Liver (tissue), 9 donors: ENCODE results near the gene POLN. TPM values are rescaled to one million over a fixed set of nuclear protein-coding genes. Genes with fewer than 3 reads are reported as not detected.

Experiments
- DNase-seq: peaks from one replicate; pipeline ENCODE4 v3.0.0-alpha.2; 2017; ENCODE audit warnings: low spot score
- H3K27ac ChIP-seq, 2 donors: one replicate each; pipeline ENCODE4 v1.7.0; 2013; ENCODE audit warnings: inconsistent platforms in 2 of 2, low read length in 2 of 2, control low read depth in 1 of 2, low read depth in 1 of 2, mild to moderate bottlenecking in 1 of 2
- H3K27me3 ChIP-seq, 4 donors: one replicate each; pipeline versions ENCODE4 v1.6.1 to v1.7.0; 2013; ENCODE audit warnings: low read length in 3 of 4, inconsistent platforms in 1 of 4, mild to moderate bottlenecking in 1 of 4, moderate library complexity in 1 of 4; ENCODE audit not compliant: control insufficient read depth in 4 of 4, insufficient read depth in 4 of 4
- H3K36me3 ChIP-seq, 4 donors: one replicate each; pipeline versions ENCODE4 v1.6.1 to v1.7.0; 2013; ENCODE audit warnings: low read length in 3 of 4, mild to moderate bottlenecking in 3 of 4, low read depth in 1 of 4, moderate library complexity in 1 of 4; ENCODE audit not compliant: control insufficient read depth in 4 of 4, insufficient read depth in 3 of 4
- H3K4me1 ChIP-seq, 4 donors: one replicate each; pipeline versions ENCODE4 v1.6.1 to v1.7.0; 2013; ENCODE audit warnings: low read length in 3 of 4, mild to moderate bottlenecking in 3 of 4, moderate library complexity in 1 of 4; ENCODE audit not compliant: control insufficient read depth in 4 of 4, insufficient read depth in 4 of 4
- H3K4me3 ChIP-seq, 3 donors: one replicate each; pipeline versions ENCODE4 v1.6.1 to v1.7.0; 2013; ENCODE audit warnings: low read length in 3 of 3, control low read depth in 1 of 3, low read depth in 1 of 3, mild to moderate bottlenecking in 1 of 3
- H3K9ac ChIP-seq, 2 donors: one replicate each; pipeline ENCODE4 v1.7.0; 2013; ENCODE audit warnings: low read length in 2 of 2, mild to moderate bottlenecking in 2 of 2, moderate library complexity in 2 of 2, control low read depth in 1 of 2, low read depth in 1 of 2
- H3K9me3 ChIP-seq, 4 donors: one replicate each; pipeline versions ENCODE4 v1.6.1 to v1.7.0; 2013; ENCODE audit warnings: low read length in 3 of 4; ENCODE audit not compliant: control insufficient read depth in 4 of 4
- ATF3 ChIP-seq: IDR thresholded peaks from 2 replicates; pipeline ENCODE4 v1.6.1; 2016; ENCODE audit warnings: antibody characterized with exemption
- CTCF ChIP-seq: fragments of 150-350 bp; IDR thresholded peaks from 2 replicates; pipeline ENCODE4 v1.5.1; 2017; ENCODE audit warnings: improper control_type of control experiment, low read depth, low read length; ENCODE audit not compliant: missing input control
- EGR1 ChIP-seq, 2 donors: IDR thresholded peaks; 2 replicates each; pipeline ENCODE4 v1.6.1; 2016 to 2018; ENCODE audit warnings: antibody characterized with exemption in 2 of 2, low read depth in 2 of 2
- FOXA1 ChIP-seq: IDR thresholded peaks from 2 replicates; pipeline ENCODE4 v1.6.1; 2016; ENCODE audit warnings: antibody characterized with exemption
- FOXA2 ChIP-seq: IDR thresholded peaks from 2 replicates; pipeline ENCODE4 v1.6.1; 2016; ENCODE audit warnings: antibody characterized with exemption
- GABPA ChIP-seq, 2 donors: IDR thresholded peaks in 1 of 2; conservative IDR thresholded peaks in 1 of 2; 2 replicates each; pipeline ENCODE4 v1.6.1; 2016; ENCODE audit warnings: antibody characterized with exemption in 2 of 2, mild to moderate bottlenecking in 1 of 2, moderate library complexity in 1 of 2
- HNF4A ChIP-seq, 2 donors: conservative IDR thresholded peaks; 2 replicates each; pipeline ENCODE4 v1.6.1; 2016; ENCODE audit warnings: antibody characterized with exemption in 2 of 2, mild to moderate bottlenecking in 2 of 2
- JUND ChIP-seq, 2 donors: IDR thresholded peaks; 2 replicates each; pipeline ENCODE4 v1.6.1; 2016; ENCODE audit warnings: antibody characterized with exemption in 2 of 2
- MAX ChIP-seq: IDR thresholded peaks from 2 replicates; pipeline ENCODE4 v1.6.1; 2016; ENCODE audit warnings: antibody characterized with exemption
- NR2F2 ChIP-seq: IDR thresholded peaks from 2 replicates; pipeline ENCODE4 v1.6.1; 2016; ENCODE audit warnings: antibody characterized with exemption
- RAD21 ChIP-seq, 2 donors: IDR thresholded peaks; 2 replicates each; pipeline ENCODE4 v1.6.1; 2016; ENCODE audit warnings: antibody characterized with exemption in 2 of 2, mild to moderate bottlenecking in 2 of 2
- REST ChIP-seq: IDR thresholded peaks from 2 replicates; pipeline ENCODE4 v1.6.1; 2016; ENCODE audit warnings: antibody characterized with exemption, mild to moderate bottlenecking
- RXRA ChIP-seq, 2 donors: IDR thresholded peaks; 2 replicates each; pipeline ENCODE4 v1.6.1; 2017 to 2018; ENCODE audit warnings: antibody characterized with exemption in 2 of 2, mild to moderate bottlenecking in 1 of 2
- SP1 ChIP-seq: IDR thresholded peaks from 2 replicates; pipeline ENCODE4 v1.6.1; 2018; ENCODE audit warnings: antibody characterized with exemption, mild to moderate bottlenecking
- TAF1 ChIP-seq: conservative IDR thresholded peaks from 2 replicates; pipeline ENCODE4 v1.6.1; 2016; ENCODE audit warnings: antibody characterized with exemption, mild to moderate bottlenecking
- ZBTB33 ChIP-seq: IDR thresholded peaks from 2 replicates; pipeline ENCODE4 v1.6.1; 2016; ENCODE audit warnings: antibody characterized with exemption
- WGBS: extraction: QIAGEN DNeasy Blood & Tissue Kit; methylation state at CpG from one replicate; pipeline ENCODE4 v1.1.7; 2013; 5-methylcytosine and 5-hydroxymethylcytosine counted together
- polyA plus RNA-seq, 2 donors: library from polyadenylated mRNA; stranded (reverse) in 1 of 2; unstranded in 1 of 2; fragments of 200-250 nt in 1 of 2; fragments of >200 nt in 1 of 2; fragmentation: Nextera tagmentation in 1 of 2; extraction: Ambion mirVana in 1 of 2; gene quantifications; one replicate each; pipeline versions ENCODE4 v1.2.1 to v1.2.3, GENCODE V29; 2013 to 2015
- total RNA-seq, 2 donors: library from RNA; depleted of rRNA; stranded (reverse); fragments of >200 nt; gene quantifications; one replicate each; pipeline ENCODE4 v1.2.3, GENCODE V29; 2014
- donor health status: healthy.
- donor health status: healthy.
- donor health status: healthy.
- donor health status: healthy.
- donor health status: healthy.

POLN gene
- total and polyA plus RNA-seq, 4 donors = 0.44 to 2.3 (median 1.4) TPM

- 64% methylated on average over 5 of the region's 5 CpGs for WGBS
- TF ChIP-seq HNF4A (conservative IDR thresholded peaks at IDR 0.05) = peak in 1 of 2 donors; percentile 15
- TF ChIP-seq ATF3 = no peak
- DNase-seq = no peak
- no peaks in the 10 kb centered on the region for H3K36me3 ChIP-seq
- H3K9ac ChIP-seq = no peak overlapping the region
- no peaks in the 10 kb centered on the region for H3K27me3 ChIP-seq
- no peak overlapping the region for H3K4me3 ChIP-seq
- no peaks in the 10 kb centered on the region for H3K4me1 ChIP-seq
- peaks cover 0 to 18% (median 3%) of the 10 kb centered on the region in 4 donors for H3K9me3 ChIP-seq
- H3K27ac ChIP-seq = no peak overlapping the region
Observed at GRCh38 chr4:2103127-2103842, 138.6 kb downstream of the POLN start.

- WGBS = 90% methylated on average over 4 of the region's 4 CpGs
- no peak for DNase-seq
- H3K27ac ChIP-seq = no peak overlapping the region
- H3K27me3 ChIP-seq = no peaks in the 10 kb centered on the region
- no peak overlapping the region for H3K9ac ChIP-seq
- H3K36me3 ChIP-seq = no peaks in the 10 kb centered on the region
- no peak overlapping the region for H3K4me3 ChIP-seq
- peaks cover 0 to 18% (median 3%) of the 10 kb centered on the region in 4 donors for H3K9me3 ChIP-seq
- TF ChIP-seq REST = no peak
- TF ChIP-seq GABPA (IDR thresholded peaks at IDR 0.05 in 1 of 2, conservative IDR thresholded peaks at IDR 0.05 in 1 of 2) = no peak
- no peak for TF ChIP-seq RXRA (IDR thresholded peaks at IDR 0.05)
- no peak for TF ChIP-seq RAD21 (IDR thresholded peaks at IDR 0.05)
- H3K4me1 ChIP-seq = no peaks in the 10 kb centered on the region
Observed at GRCh38 chr4:2102045-2102883, 139.7 kb downstream of the POLN start.

- no peak for DNase-seq
- no peak overlapping the region for H3K9ac ChIP-seq
- 94% methylated on average over 7 of the region's 7 CpGs for WGBS
- H3K4me1 ChIP-seq = no peaks in the 10 kb centered on the region
- no peaks in the 10 kb centered on the region for H3K27me3 ChIP-seq
- peaks cover 0 to 18% (median 3%) of the 10 kb centered on the region in 4 donors for H3K9me3 ChIP-seq
- no peak overlapping the region for H3K27ac ChIP-seq
- TF ChIP-seq MAX (no peak), EGR1 (IDR thresholded peaks at IDR 0.05; ENCODE audit: low read depth in 2 of 2) (no peak), GABPA (IDR thresholded peaks at IDR 0.05 in 1 of 2, conservative IDR thresholded peaks at IDR 0.05 in 1 of 2) (no peak), TAF1 (no peak), ZBTB33 (no peak), RXRA (IDR thresholded peaks at IDR 0.05) (no peak), NR2F2 (no peak), JUND (IDR thresholded peaks at IDR 0.05) (no peak), ATF3 (no peak), CTCF (no peak), FOXA2 (no peak), FOXA1 (no peak), SP1 (no peak)
- no peak overlapping the region for H3K4me3 ChIP-seq
- H3K36me3 ChIP-seq = no peaks in the 10 kb centered on the region
Observed at GRCh38 chr4:2101346-2102044, 140.4 kb downstream of the POLN start.
